GM13977 (cell line): ENCODE results near the gene TMEM140.

Experiments used
- DNase-seq: peaks from one replicate; pipeline ENCODE4 v3.0.0; 2012; ENCODE audit warnings: low spot score
- CTCF ChIP-seq: IDR thresholded peaks from 2 replicates; pipeline ENCODE4 v1.5.1; 2012; ENCODE audit warnings: mild to moderate bottlenecking, control low read depth; ENCODE audit not compliant: insufficient read depth; ENCODE audit errors: extremely low read depth, missing control alignments
- in situ Hi-C: fragments of 300-500 bp; cut with MboI; formaldehyde crosslinking; loops from one replicate; pipeline ENCODE4 v1.12.0; 2022; ENCODE audit warnings: low sequenced_read_pairs, low pct_unique_long_range_greater_than_20kb, mixed read lengths, inconsistent platforms; ENCODE audit not compliant: unreplicated experiment

TMEM140 gene

GRCh38 chr7:135147899-135148721, at the start of gene TMEM140:
Gene TMEM140, plus strand, starts transcription at chr7:135148072. Its CDS starts 16,370 bp downstream, at chr7:135164442.
- in situ Hi-C loops = no loop called here
- peak; percentile 28 for DNase-seq
- TF ChIP-seq CTCF = no peak

GRCh38 chr7:135098391-135098790, 49.5 kb upstream of the TMEM140 start:
- no peak for TF ChIP-seq CTCF
- in situ Hi-C loops = no loop called here
- DNase-seq = no peak

GRCh38 chr7:135100856-135101255, 47.0 kb upstream of the TMEM140 start:
- no peak for DNase-seq
- no peak for TF ChIP-seq CTCF
- in situ Hi-C loops = no loop called here

- peak; percentile 34 for DNase-seq
- no peak for TF ChIP-seq CTCF
- in situ Hi-C loops = no loop called here
Observed at GRCh38 chr7:135102372-135102771, 45.5 kb upstream of the TMEM140 start.

GRCh38 chr7:135109562-135109961, 38.3 kb upstream of the TMEM140 start:
- no peak for DNase-seq
- TF ChIP-seq CTCF = no peak
- in situ Hi-C loops = no loop called here

GRCh38 chr7:135109976-135110375, 37.9 kb upstream of the TMEM140 start:
- DNase-seq = no peak
- no peak for TF ChIP-seq CTCF
- in situ Hi-C loops = no loop called here

GRCh38 chr7:135111379-135111778, 36.5 kb upstream of the TMEM140 start:
- no peak for TF ChIP-seq CTCF
- DNase-seq = no peak
- in situ Hi-C loops = no loop called here
